RWPE2 (cell line): ENCODE results near the gene LRP10.

ENCODE experiments used
- ATAC-seq: fragments of 200-7000 bp; cut with Tn5 transposase; 3 replicates; pipeline ENCODE4 v1.9.1; 2021; ENCODE audit warnings: low read depth
- DNase-seq: peaks from one replicate; pipeline ENCODE4 v3.0.0-alpha.2; 2020; ENCODE audit warnings: low spot score
- H3K27ac ChIP-seq: fragments of 450-650 bp; 2 replicates; pipeline ENCODE4 v1.5.1; 2017; ENCODE audit warnings: mild to moderate bottlenecking; ENCODE audit not compliant: poor library complexity, severe bottlenecking
- H3K27me3 ChIP-seq: fragments of 250-450 bp; sonication (Bioruptor Pico); 2 replicates; pipeline ENCODE4 v1.5.1; 2021; ENCODE audit warnings: mild to moderate bottlenecking, moderate library complexity; ENCODE audit not compliant: insufficient read depth, poor library complexity, severe bottlenecking
- H3K36me3 ChIP-seq: fragments of 250-450 bp; sonication (Bioruptor Pico); 2 replicates; pipeline ENCODE4 v1.5.1; 2020; ENCODE audit warnings: low read depth, mild to moderate bottlenecking, moderate library complexity
- H3K4me1 ChIP-seq: fragments of 250-450 bp; sonication (Bioruptor Pico); 2 replicates; pipeline ENCODE4 v1.5.1; 2021; ENCODE audit warnings: mild to moderate bottlenecking, moderate library complexity; ENCODE audit not compliant: insufficient read depth, poor library complexity, severe bottlenecking
- H3K4me3 ChIP-seq: fragments of 250-450 bp; sonication (Bioruptor Pico); 2 replicates; pipeline ENCODE4 v1.5.1; 2021; ENCODE audit warnings: mild to moderate bottlenecking, moderate library complexity; ENCODE audit not compliant: severe bottlenecking
- H3K9me3 ChIP-seq: fragments of 250-450 bp; sonication (Bioruptor Pico); 2 replicates; pipeline ENCODE4 v1.5.1; 2021; ENCODE audit warnings: mild to moderate bottlenecking, moderate library complexity; ENCODE audit not compliant: severe bottlenecking
- TF ChIP-seq, protein P1 (sequence below): fragments of 450-650 bp; IDR thresholded peaks from one replicate; pipeline ENCODE4 v1.5.1; 2017; ENCODE audit warnings: mild to moderate bottlenecking, moderate library complexity; ENCODE audit not compliant: poor library complexity, severe bottlenecking

The LRP10 gene

GRCh38 chr14:22886500-22887259 is 15.1 kb downstream of the LRP10 start:
- TF ChIP-seq, protein P1, sequence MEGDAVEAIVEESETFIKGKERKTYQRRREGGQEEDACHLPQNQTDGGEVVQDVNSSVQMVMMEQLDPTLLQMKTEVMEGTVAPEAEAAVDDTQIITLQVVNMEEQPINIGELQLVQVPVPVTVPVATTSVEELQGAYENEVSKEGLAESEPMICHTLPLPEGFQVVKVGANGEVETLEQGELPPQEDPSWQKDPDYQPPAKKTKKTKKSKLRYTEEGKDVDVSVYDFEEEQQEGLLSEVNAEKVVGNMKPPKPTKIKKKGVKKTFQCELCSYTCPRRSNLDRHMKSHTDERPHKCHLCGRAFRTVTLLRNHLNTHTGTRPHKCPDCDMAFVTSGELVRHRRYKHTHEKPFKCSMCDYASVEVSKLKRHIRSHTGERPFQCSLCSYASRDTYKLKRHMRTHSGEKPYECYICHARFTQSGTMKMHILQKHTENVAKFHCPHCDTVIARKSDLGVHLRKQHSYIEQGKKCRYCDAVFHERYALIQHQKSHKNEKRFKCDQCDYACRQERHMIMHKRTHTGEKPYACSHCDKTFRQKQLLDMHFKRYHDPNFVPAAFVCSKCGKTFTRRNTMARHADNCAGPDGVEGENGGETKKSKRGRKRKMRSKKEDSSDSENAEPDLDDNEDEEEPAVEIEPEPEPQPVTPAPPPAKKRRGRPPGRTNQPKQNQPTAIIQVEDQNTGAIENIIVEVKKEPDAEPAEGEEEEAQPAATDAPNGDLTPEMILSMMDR: peak; percentile 20
- ATAC-seq (peak; percentile 53), DNase-seq (no peak)
- Histone ChIP-seq H3K4me1 (peaks cover 10% of the 10 kb centered on the region), H3K36me3 (no peaks in the 10 kb centered on the region), H3K4me3 (peak overlapping the region; percentile 50), H3K9me3 (no peaks in the 10 kb centered on the region), H3K27me3 (no peaks in the 10 kb centered on the region), H3K27ac (peak overlapping the region; percentile 76)

- DNase-seq: no peak
- H3K4me3 ChIP-seq: peak overlapping the region; percentile 50
- H3K27me3 ChIP-seq: no peaks in the 10 kb centered on the region
- H3K4me1 ChIP-seq: peaks cover 10% of the 10 kb centered on the region
- H3K9me3 ChIP-seq: no peaks in the 10 kb centered on the region
- TF ChIP-seq, protein P1: no peak
- ATAC-seq: peak; percentile 83
- H3K36me3 ChIP-seq: no peaks in the 10 kb centered on the region
- peak overlapping the region; percentile 76 for H3K27ac ChIP-seq
Measured at GRCh38 chr14:22887260-22887989, 15.9 kb downstream of the LRP10 start.

GRCh38 chr14:22887990-22888378 is 16.4 kb downstream of the LRP10 start:
- Histone ChIP-seq H3K9me3 (no peaks in the 10 kb centered on the region), H3K27ac (peak overlapping the region; percentile 76), H3K27me3 (no peaks in the 10 kb centered on the region), H3K36me3 (no peaks in the 10 kb centered on the region), H3K4me1 (peaks cover 7% of the 10 kb centered on the region), H3K4me3 (peak overlapping the region; percentile 50)
- TF ChIP-seq, protein P1: no peak
- DNase-seq (no peak), ATAC-seq (no peak)

DNA sequence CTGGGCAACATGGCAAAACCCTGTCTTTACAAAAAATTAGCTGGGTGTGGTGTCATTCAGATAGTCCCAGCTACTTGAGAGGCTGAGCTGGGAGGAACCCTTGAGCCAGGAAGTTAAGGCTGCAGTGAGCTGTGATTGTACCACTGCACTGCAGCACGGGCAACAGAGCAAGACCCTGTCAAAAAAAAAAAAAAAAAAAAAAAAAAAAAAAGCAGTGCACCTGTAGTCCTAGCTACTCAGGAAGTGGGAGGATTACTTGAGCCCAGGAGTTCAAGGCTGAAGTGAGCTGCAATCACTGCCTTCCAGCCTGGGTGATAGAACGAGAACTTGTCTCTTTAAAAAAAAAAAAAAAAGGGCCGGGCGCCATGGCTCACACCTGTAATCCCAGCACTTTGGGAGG is 17.1 kb downstream of the LRP10 start:
- ATAC-seq (no peak), DNase-seq (no peak)
- no peak overlapping the region for H3K4me3 ChIP-seq
- peaks cover 7% of the 10 kb centered on the region for H3K4me1 ChIP-seq
- no peak overlapping the region for H3K27ac ChIP-seq
- TF ChIP-seq, protein P1: no peak
- no peaks in the 10 kb centered on the region for H3K9me3 ChIP-seq
- no peaks in the 10 kb centered on the region for H3K27me3 ChIP-seq
- H3K36me3 ChIP-seq: no peaks in the 10 kb centered on the region

DNA sequence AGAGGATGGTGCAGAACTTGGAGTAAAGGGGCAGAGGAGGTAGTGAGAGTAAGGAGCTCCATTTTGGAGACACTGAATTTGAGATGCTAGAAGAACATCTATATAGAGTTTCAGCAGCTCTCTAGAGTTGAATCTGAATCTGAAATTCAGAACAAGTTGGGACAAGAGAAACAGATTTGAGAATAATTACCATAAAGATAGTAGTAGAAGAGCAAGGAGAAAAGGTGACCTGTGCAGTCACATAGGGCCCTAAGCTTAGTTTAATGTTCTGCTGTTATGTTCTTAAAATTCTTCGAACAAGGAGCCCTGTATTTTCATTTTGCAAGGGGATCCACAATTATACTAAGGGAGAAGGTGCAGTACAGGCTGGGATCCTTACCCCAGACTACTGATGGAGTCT is 18.9 kb downstream of the LRP10 start:
- Histone ChIP-seq H3K4me3 (no peak overlapping the region), H3K27me3 (no peaks in the 10 kb centered on the region), H3K27ac (no peak overlapping the region), H3K36me3 (no peaks in the 10 kb centered on the region), H3K9me3 (no peaks in the 10 kb centered on the region), H3K4me1 (peaks cover 7% of the 10 kb centered on the region)
- TF ChIP-seq, protein P1: no peak
- no peak for DNase-seq
- ATAC-seq: no peak
